ENCODE data around the gene LPAR6.

The LPAR6 gene

GRCh38 chr13:48448285-48448958 lies 35.5 kb upstream of the LPAR6 start:
- no peak overlapping the region for H3K4me3 ChIP-seq (ENCODE audit: low read depth, low read length)
- in situ Hi-C loops (cut with HindIII; ENCODE audit: low sequenced_read_pairs): no loop called here
- DNase-seq (ENCODE audit: low read depth, low spot score): no peak
- no peak for TF ChIP-seq CTCF (IDR thresholded peaks at IDR 0.05; ENCODE audit: low read depth, low read length)

- in situ Hi-C loops (cut with HindIII; ENCODE audit: low sequenced_read_pairs): no loop called here
- peak; percentile 74 for DNase-seq (ENCODE audit: low read depth, low spot score)
- no peak for TF ChIP-seq CTCF (IDR thresholded peaks at IDR 0.05; ENCODE audit: low read depth, low read length)
- no peak overlapping the region for H3K4me3 ChIP-seq (ENCODE audit: low read depth, low read length)
Observed at GRCh38 chr13:48446464-48446863, 33.6 kb upstream of the LPAR6 start.

GRCh38 chr13:48443442-48444208 lies 30.7 kb upstream of the LPAR6 start:
- no peak overlapping the region for H3K4me3 ChIP-seq (ENCODE audit: low read depth, low read length)
- DNase-seq (ENCODE audit: low read depth, low spot score): no peak
- no peak for TF ChIP-seq CTCF (IDR thresholded peaks at IDR 0.05; ENCODE audit: low read depth, low read length)
- in situ Hi-C loops (cut with HindIII; ENCODE audit: low sequenced_read_pairs): no loop called here

GRCh38 chr13:48437371-48437770 lies 24.5 kb upstream of the LPAR6 start:
- H3K4me3 ChIP-seq (ENCODE audit: low read depth, low read length): no peak overlapping the region
- in situ Hi-C loops (cut with HindIII; ENCODE audit: low sequenced_read_pairs): no loop called here
- DNase-seq (ENCODE audit: low read depth, low spot score): peak; percentile 65

GRCh38 chr13:48436661-48437288 lies 23.9 kb upstream of the LPAR6 start:
- in situ Hi-C loops (cut with HindIII; ENCODE audit: low sequenced_read_pairs): no loop called here
- H3K4me3 ChIP-seq (ENCODE audit: low read depth, low read length): no peak overlapping the region
- no peak for TF ChIP-seq CTCF (IDR thresholded peaks at IDR 0.05; ENCODE audit: low read depth, low read length)
- no peak for DNase-seq (ENCODE audit: low read depth, low spot score)

More at GRCh38 chr13:48437371-48437770, 24.5 kb upstream of the LPAR6 start:
- no peak for TF ChIP-seq CTCF (IDR thresholded peaks at IDR 0.05; ENCODE audit: low read depth, low read length)

GRCh38 chr13:48434200-48434599 lies 21.3 kb upstream of the LPAR6 start:
- DNase-seq (ENCODE audit: low read depth, low spot score): no peak
- in situ Hi-C loops (cut with HindIII; ENCODE audit: low sequenced_read_pairs): no loop called here
- no peak for TF ChIP-seq CTCF (IDR thresholded peaks at IDR 0.05; ENCODE audit: low read depth, low read length)
- no peak overlapping the region for H3K4me3 ChIP-seq (ENCODE audit: low read depth, low read length)
